A673 (cell line): ENCODE results near the gene XYLT1. TPM values are rescaled to one million over a fixed set of nuclear protein-coding genes. Genes with fewer than 3 reads are reported as not detected.

Source experiments
- BruUV-seq: library from RNA; stranded (reverse); fragments of 400-500 nt; replicated peaks from 2 replicates; lab custom pipeline; 2021; lab: Mats Ljungman, UMichigan
- CTCF ChIA-PET: fragments of 300-600 bp; sonication (Branson Sonifier 250); formaldehyde crosslinking; loops from one replicate; lab custom pipeline; 2022; ENCODE audit warnings: antibody characterized with exemption; lab: Charles Lee
- POLR2A ChIA-PET: fragments of 300-600 bp; sonication (Branson Sonifier 250); formaldehyde crosslinking; loops from one replicate; lab custom pipeline; 2022; ENCODE audit warnings: antibody characterized with exemption; ENCODE audit not compliant: low non-redundant PET; lab: Charles Lee
- DNase-seq: peaks from one replicate; pipeline ENCODE4 v3.0.0-alpha.2; 2015; ENCODE audit warnings: low spot score
- H3K27ac ChIP-seq: fragments of 200-600 bp; sonication (generic); 2 replicates; pipeline ENCODE4 v1.5.1; 2016; ENCODE audit warnings: mixed run types, low read depth, mild to moderate bottlenecking, mixed read lengths, antibody characterized with exemption, low read length; ENCODE audit not compliant: poor library complexity, severe bottlenecking
- H3K27me3 ChIP-seq: fragments of 200-600 bp; sonication (generic); replicated peaks from 2 replicates; pipeline ENCODE4 v1.6.1; 2017; ENCODE audit warnings: mixed run types, low read depth, mild to moderate bottlenecking, mixed read lengths, antibody characterized with exemption, low read length; ENCODE audit not compliant: insufficient read depth, poor library complexity
- H3K36me3 ChIP-seq: fragments of 200-600 bp; sonication (generic); 2 replicates; pipeline ENCODE4 v1.6.1; 2016; ENCODE audit warnings: mixed run types, mild to moderate bottlenecking, mixed read lengths, antibody characterized with exemption, low read length; ENCODE audit not compliant: insufficient read depth, poor library complexity, severe bottlenecking
- H3K4me1 ChIP-seq: fragments of 200-600 bp; sonication (generic); 2 replicates; pipeline ENCODE4 v1.6.1; 2017; ENCODE audit warnings: mixed run types, mild to moderate bottlenecking, mixed read lengths, antibody characterized with exemption, low read length; ENCODE audit not compliant: insufficient read depth, poor library complexity, severe bottlenecking
- H3K4me3 ChIP-seq: fragments of 200-600 bp; sonication (generic); 2 replicates; pipeline ENCODE4 v1.5.1; 2016; ENCODE audit warnings: low read depth, mixed run types, mild to moderate bottlenecking, mixed read lengths, low read length; ENCODE audit not compliant: poor library complexity, severe bottlenecking
- H3K9me3 ChIP-seq: fragments of 200-600 bp; sonication (generic); 2 replicates; pipeline ENCODE4 v1.6.1; 2016; ENCODE audit warnings: mixed run types, low read depth, mild to moderate bottlenecking, mixed read lengths, antibody characterized with exemption, low read length; ENCODE audit not compliant: poor library complexity, severe bottlenecking
- CTCF ChIP-seq: fragments of 300-800, 200-600 bp; sonication (generic); conservative IDR thresholded peaks from 2 replicates; pipeline ENCODE4 v1.5.1; 2017; ENCODE audit warnings: low read depth, mild to moderate bottlenecking, antibody characterized with exemption, low read length, moderate library complexity, mixed read lengths
- EZH2 ChIP-seq: fragments of 200-600 bp; sonication (generic); IDR thresholded peaks from 2 replicates; pipeline ENCODE4 v1.6.1; 2017; ENCODE audit warnings: borderline replicate concordance, low read depth, mild to moderate bottlenecking, mixed read lengths, antibody characterized with exemption, low read length; ENCODE audit not compliant: poor library complexity, severe bottlenecking
- intact Hi-C: fragments of 100-400 bp; cut with micrococcal nuclease; formaldehyde crosslinking; loops from one replicate; pipeline ENCODE4 v1.10.0; 2022; ENCODE audit not compliant: unreplicated experiment
- total RNA-seq: library from RNA; stranded (reverse); gene quantifications from 2 replicates; pipeline ENCODE4 v1.2.3, GENCODE V29; 2021

XYLT1 gene
- total RNA-seq, 1 experiment from 2014 or later, result 0.64 TPM

- no peaks in the 10 kb centered on the region for H3K27me3 ChIP-seq
- no peak for TF ChIP-seq CTCF
- TF ChIP-seq EZH2, result no peak
- no TSS peak for BruUV-seq
- POLR2A ChIA-PET, result no interaction called here
- H3K27ac ChIP-seq, result no peak overlapping the region
- no peaks in the 10 kb centered on the region for H3K4me1 ChIP-seq
- CTCF ChIA-PET, result no interaction called here
- no peaks in the 10 kb centered on the region for H3K36me3 ChIP-seq
- intact Hi-C loops, result no loop called here
- no peak for DNase-seq
- H3K9me3 ChIP-seq, result peaks cover 6% of the 10 kb centered on the region
- H3K4me3 ChIP-seq, result no peak overlapping the region
These were observed 254.8 kb downstream of the XYLT1 start for GRCh38 chr16:17215936-17216335.

GRCh38 chr16:17215306-17215705, 255.5 kb downstream of the XYLT1 start:
- intact Hi-C loops, result no loop called here
- Histone ChIP-seq H3K4me1 (no peaks in the 10 kb centered on the region), H3K36me3 (no peaks in the 10 kb centered on the region), H3K27ac (no peak overlapping the region), H3K27me3 (no peaks in the 10 kb centered on the region), H3K9me3 (peaks cover 6% of the 10 kb centered on the region), H3K4me3 (no peak overlapping the region)
- POLR2A ChIA-PET, result no interaction called here
- CTCF ChIA-PET, result no interaction called here
- DNase-seq, result no peak
- no TSS peak for BruUV-seq
- TF ChIP-seq EZH2 (no peak), CTCF (no peak)

GRCh38 chr16:17213974-17214373, 256.8 kb downstream of the XYLT1 start:
- POLR2A ChIA-PET, result no interaction called here
- intact Hi-C loops, result no loop called here
- DNase-seq, result no peak
- no peaks in the 10 kb centered on the region for H3K36me3 ChIP-seq
- BruUV-seq, result no TSS peak
- CTCF ChIA-PET, result no interaction called here
- H3K27me3 ChIP-seq, result no peaks in the 10 kb centered on the region
- H3K4me3 ChIP-seq, result no peak overlapping the region
- no peaks in the 10 kb centered on the region for H3K4me1 ChIP-seq
- H3K9me3 ChIP-seq, result peaks cover 6% of the 10 kb centered on the region
- TF ChIP-seq CTCF, result no peak
- TF ChIP-seq EZH2, result no peak
- no peak overlapping the region for H3K27ac ChIP-seq
